ENCODE data around the gene ARID1B.

ARID1B gene

GRCh38 chr6:157107571-157107914, 330.4 kb downstream of the ARID1B start:
- DNase-seq (ENCODE audit: low read depth) = no peak

- DNase-seq (ENCODE audit: low read depth) = peak; percentile 90
Observed at GRCh38 chr6:157107915-157108651, 330.9 kb downstream of the ARID1B start.

- DNase-seq (ENCODE audit: low read depth) = no peak
Observed at GRCh38 chr6:157108923-157109322, 331.7 kb downstream of the ARID1B start.

DNA sequence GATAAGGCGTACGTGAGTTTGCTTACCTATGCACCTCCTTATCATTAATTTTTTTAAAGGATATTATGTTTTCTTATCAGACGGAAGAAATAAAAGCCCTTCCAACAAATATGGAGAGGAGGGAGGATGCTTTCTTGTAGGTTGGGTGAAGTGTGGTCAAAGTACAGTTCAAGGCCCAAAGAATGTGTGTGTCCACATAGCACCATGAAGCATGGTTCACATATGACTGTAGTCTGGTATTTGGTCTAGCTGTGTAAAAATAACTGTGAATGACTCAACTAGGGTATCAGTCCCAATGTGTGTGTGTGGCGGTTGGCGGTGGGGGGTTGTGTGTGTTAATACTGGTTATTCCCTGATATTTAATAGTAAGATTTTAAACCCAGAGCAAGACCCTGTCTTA, 333.4 kb downstream of the ARID1B start:
- DNase-seq (ENCODE audit: low read depth) = no peak

DNA sequence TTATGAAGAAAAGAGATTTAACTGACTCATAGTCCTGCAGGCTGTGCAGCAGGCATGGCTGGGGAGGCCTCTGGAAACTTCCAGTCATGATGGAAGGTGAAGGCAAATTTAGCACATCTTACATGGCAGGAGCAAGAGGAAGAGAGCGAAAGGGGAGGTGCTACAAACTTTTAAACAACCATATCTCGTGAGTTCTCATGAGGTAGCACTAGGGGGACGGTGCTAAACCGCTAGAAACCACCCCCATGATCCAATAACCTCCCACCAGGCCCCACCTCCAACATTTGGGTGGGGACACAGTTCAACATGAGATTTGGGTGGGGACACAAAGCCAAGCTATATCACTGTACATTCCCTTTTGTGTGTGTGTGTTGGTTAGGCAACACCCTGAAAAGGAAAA, 336.2 kb downstream of the ARID1B start:
- no peak for DNase-seq (ENCODE audit: low read depth)

GRCh38 chr6:157116426-157116825, 339.2 kb downstream of the ARID1B start:
- DNase-seq (ENCODE audit: low read depth) = no peak

- DNase-seq (ENCODE audit: low read depth) = no peak
Observed at GRCh38 chr6:157117431-157118095, 340.4 kb downstream of the ARID1B start.

DNA sequence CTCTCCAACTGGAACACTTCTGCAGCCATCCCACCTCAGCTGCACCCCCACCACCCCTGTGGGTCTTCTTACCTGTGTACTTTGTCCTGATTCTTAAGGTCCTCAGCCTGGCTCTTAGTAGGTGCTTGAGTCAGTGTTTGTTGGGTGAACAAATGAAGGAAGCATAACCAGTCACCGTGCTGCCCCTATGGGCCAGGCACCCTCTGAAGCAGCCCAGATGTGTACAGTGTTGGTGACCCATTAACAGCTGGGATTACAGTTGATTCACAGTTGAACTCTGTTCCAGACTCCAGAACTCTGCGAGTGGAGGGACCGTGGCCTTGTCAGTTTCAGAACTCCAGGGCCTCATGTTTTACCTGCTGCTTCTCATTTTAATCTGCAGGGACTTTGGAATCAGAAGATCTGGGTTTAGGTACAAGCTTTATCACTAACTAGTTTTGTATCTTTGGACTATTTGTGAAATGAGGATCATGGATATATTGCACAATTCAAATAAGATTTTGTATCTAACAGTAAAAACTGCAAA, 342.4 kb downstream of the ARID1B start:
- DNase-seq (ENCODE audit: low read depth) = no peak

DNA sequence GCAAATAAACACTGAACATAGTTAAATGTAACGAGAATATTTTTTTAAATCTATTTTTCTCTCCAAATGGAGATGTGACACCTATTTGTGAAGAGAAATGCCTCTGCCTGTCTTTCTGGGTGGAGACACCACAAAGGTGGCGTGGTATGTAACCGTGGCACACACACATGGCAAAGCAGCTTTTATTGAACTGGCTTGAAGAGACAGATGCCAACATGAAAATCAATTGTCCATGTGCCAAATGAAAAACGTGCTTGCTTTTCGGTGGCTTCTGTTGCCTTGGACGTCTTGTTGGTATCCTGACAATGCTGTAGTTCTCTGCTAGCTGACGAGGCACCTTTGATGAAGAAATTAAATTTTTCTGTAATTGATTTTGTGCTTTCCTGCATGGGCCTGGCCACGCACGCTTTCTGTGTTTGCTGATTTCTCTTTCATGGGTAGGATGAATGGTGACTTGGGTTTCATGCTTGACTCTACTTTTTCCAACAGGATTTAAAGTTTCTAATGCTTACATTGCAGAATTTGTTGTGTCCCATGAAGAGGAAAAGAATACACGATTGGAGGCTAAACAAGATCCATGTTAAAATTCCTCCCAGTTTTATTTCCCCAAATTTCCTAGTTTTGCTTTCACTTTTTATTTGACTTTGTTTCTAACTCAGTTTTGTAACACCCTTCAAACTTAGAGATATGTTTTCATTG, 343.5 kb downstream of the ARID1B start:
- DNase-seq (ENCODE audit: low read depth) = no peak

DNA sequence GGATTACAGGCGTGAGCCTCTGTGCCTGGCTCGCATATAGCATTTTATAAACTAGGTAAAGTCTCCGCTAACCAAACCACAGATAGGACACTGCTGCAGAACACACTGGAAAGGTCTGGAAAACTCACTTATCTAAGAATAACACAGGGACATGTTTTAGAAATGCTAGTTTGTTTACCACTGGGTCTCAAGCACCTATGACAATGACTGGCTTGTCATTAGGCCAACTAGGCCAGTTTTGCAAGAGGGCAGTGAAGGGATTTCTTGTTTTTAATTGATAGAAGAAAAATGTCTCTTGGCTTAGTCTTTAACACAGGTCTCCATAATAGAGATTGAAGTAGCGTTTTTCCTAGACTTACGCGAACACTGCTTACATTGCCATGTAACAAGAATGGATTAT, 344.7 kb downstream of the ARID1B start:
- DNase-seq (ENCODE audit: low read depth) = no peak

GRCh38 chr6:157123234-157123633, 346.1 kb downstream of the ARID1B start:
- no peak for DNase-seq (ENCODE audit: low read depth)

- no peak for DNase-seq (ENCODE audit: low read depth)
Observed at GRCh38 chr6:157124485-157125254, 347.5 kb downstream of the ARID1B start.

GRCh38 chr6:157125531-157125930, 348.4 kb downstream of the ARID1B start:
- no peak for DNase-seq (ENCODE audit: low read depth)

- no peak for DNase-seq (ENCODE audit: low read depth)
Observed at GRCh38 chr6:157126183-157127098, 349.3 kb downstream of the ARID1B start.

DNA sequence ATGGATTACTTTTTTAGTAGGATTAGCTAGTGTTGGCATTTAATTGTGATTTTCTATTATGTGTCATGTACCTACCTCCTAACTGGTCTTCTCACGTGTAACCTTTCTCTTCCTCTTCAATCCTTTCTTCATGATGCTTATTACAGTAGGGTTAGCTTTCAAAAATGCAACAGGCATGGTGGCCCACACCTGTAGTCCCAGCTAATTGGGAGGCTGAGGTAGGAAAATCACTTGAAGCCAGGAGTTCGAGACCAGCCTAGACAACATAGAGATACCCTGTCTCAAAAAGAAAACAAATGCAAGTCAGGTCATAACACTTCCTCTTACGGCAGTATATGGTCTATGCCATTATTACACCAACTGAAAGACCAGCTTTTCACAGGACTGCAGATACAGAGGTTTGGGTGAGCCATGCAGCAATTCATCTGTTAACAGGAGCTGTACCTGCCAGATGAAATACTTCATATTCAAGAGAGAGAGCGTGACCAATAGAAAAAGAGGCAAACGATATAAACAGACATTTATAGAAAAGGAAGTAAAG, 351.1 kb downstream of the ARID1B start:
- no peak for DNase-seq (ENCODE audit: low read depth)

DNA sequence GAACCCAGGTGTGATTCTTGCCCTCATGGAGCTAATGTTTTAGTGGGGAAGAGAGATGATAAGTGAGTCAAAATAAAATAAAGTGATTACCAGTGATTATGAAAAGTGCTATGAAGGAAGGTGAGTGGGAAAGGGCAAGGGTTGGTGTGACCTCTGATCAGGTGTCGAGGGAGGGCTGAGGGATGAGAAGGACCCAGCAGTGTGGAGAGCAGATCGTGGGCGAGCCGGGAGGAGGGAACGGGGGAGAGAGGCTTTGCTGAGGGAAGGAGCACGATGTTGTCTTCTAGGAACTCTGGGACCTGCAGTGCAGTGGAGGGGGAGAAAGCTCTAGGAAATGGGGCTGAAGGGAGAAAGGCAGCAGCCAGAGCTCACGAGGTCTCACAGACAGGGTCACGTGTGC, 354.1 kb downstream of the ARID1B start:
- DNase-seq (ENCODE audit: low read depth) = no peak

DNA sequence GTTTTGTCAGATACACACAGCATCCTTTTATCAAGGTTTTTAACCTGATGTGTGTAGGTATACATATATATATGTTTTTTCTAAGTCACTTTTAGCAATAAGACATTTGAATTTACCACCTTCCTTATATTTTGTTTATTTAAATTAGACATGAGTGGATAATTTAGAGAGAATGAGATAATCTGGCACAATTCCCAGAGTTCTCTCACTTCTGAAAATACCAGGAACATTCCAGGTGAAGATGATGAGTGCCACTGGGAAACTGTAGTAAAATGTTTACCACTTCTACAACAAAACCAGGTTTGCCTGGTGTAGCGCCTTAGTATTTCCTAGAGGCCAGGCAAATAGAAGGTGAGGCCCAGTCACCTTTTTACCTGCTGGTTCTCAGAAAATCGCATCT, 356.7 kb downstream of the ARID1B start:
- DNase-seq (ENCODE audit: low read depth) = no peak

DNA sequence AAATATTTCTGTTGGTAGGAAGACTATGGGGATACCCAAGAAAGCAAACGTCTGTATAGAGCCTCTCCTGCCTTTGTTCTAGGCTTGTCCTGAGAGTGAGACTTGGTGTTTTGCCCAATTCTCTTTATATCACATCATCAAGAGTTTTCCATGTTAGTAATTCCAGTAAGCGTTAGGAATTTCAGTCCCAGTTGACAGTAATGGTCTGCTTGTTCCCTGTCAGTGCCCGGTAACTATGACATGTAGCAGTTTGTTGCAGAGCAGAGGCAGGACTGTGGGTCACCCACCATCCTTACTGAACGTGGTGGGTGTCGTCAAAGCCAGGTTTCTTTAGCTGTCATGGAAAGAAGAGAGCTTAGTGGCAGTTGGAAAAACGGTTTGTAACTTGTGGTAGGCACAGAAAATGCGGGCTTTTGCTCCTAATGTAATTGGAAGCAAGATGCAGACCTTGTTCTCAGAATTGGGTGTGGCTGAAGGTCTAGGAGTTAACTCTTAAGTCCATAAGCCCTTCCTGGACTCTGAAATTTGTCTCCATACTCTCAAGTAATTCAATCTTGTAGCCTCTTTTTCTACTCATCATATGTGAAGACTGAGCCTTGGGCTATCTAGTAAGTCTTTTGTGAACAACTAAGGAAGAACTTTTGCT, 357.3 kb downstream of the ARID1B start:
- DNase-seq (ENCODE audit: low read depth) = no peak

GRCh38 chr6:157135691-157136090, 358.5 kb downstream of the ARID1B start:
- DNase-seq (ENCODE audit: low read depth) = no peak

DNA sequence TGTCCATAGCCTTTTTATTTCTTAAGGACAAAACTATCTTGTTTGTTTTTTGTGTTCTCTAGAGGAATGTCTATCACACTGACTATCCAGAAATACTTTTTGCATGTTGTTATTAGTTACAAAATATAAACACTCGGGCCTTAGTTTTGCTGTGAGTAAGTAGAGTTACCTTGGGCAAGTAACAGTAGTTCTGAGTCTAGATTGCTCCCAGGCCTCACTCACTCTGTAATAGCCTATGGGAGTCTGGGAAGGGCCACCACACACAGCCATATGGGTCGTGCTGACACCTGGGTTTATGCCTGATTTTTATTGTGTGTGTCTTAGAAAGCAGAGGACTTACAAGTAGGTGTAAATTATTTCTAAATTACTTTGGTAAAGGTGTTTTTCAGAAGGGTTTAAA, 360.3 kb downstream of the ARID1B start:
- DNase-seq (ENCODE audit: low read depth) = no peak
